GM21737 (cell line): ENCODE data around the gene MECP2.

Experiments used
- ATAC-seq: cut with Tn5 transposase; IDR thresholded peaks from one replicate; pipeline ENCODE4 v1.9.1; 2021; ENCODE audit warnings: mild to moderate bottlenecking, moderate library complexity; ENCODE audit not compliant: unreplicated experiment

The MECP2 gene

DNA sequence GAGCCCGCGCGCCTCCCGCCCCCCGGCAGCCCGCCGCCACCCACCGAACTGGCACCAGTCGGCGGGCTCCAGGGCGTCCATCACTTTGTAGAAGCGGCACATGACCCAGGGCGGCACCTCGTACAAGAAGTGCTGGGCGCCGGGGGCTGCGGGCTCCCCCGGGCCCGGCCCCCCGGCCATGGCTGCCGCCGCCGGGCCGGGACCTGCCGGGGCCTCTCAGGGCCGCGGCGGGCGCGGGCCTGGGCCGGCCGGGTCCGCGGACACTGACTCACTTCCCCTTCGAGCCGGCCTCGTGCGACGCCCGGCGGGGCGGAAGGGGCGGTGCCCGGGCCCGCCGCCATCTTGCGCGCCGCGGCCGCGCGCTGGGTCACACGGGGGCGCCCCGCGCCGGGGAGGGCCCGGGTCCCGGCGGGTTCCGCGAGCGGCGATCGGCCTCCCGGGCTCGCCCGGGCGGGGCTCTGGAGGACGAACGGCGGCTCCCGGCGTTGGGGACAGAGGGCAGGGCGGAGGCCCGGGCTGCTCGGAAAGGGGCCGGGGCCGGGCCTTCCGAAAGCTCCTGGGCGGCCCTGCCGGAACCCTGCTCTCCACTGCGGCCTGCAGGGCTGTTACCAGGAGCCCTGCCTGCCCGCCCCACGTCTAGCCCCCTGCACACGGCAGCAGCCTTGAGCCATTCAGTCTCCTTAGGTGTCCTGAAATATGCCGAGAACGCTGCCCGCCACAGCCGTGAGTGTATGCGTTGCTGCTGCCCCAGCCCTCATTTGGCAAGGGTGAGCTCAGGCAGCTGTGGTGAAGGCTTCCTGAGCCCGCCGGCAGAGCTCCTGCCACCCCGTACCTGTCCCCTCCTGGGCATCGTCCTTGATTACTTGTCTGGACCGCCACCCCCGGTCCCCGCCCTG is 77.6 kb downstream of the MECP2 start, which contains the start of gene IRAK1:
IRAK1 (minus strand) TSS at position 270 of the 896 bp plus-strand sequence; CDS start at position 180, 90 bp downstream.
- peak; percentile 57 for ATAC-seq

GRCh38 chrX:154019061-154019621 is 78.4 kb downstream of the MECP2 start:
- ATAC-seq, result peak; percentile 15

DNA sequence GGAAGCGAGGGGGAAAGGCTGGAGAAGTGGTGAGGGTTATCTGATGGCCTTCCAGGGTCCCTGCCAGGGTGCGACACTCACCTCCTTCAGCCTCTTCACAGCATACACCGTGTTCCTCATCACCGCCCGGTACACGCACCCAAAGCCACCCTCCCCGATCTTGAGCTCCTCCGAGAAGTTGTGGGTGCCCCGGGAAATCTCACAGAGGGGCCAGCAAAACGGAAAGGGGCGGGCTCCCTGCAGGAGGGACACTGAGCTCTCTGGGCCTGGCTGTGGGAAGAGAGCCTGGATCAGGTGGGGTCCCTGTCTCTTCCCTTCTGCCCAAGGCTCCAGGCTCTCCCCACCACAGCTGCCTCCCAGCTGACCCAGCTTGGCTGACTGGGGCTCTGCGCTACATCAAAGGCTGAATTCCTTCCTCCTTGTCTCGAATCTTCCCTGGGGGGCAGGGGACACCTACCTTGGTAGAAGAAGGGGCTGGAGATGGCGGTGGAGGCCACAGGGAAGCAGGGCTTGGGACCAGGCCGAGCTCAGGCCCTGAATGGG is 78.9 kb downstream of the MECP2 start:
- no peak for ATAC-seq

- ATAC-seq, result no peak
These were observed 79.6 kb downstream of the MECP2 start for GRCh38 chrX:154017766-154018517.

GRCh38 chrX:154016366-154017076 is 81.0 kb downstream of the MECP2 start:
- ATAC-seq, result no peak

- ATAC-seq, result no peak
These were observed 81.8 kb downstream of the MECP2 start for GRCh38 chrX:154015581-154016264.

GRCh38 chrX:154014429-154015380 is 82.8 kb downstream of the MECP2 start:
- ATAC-seq, result no peak

DNA sequence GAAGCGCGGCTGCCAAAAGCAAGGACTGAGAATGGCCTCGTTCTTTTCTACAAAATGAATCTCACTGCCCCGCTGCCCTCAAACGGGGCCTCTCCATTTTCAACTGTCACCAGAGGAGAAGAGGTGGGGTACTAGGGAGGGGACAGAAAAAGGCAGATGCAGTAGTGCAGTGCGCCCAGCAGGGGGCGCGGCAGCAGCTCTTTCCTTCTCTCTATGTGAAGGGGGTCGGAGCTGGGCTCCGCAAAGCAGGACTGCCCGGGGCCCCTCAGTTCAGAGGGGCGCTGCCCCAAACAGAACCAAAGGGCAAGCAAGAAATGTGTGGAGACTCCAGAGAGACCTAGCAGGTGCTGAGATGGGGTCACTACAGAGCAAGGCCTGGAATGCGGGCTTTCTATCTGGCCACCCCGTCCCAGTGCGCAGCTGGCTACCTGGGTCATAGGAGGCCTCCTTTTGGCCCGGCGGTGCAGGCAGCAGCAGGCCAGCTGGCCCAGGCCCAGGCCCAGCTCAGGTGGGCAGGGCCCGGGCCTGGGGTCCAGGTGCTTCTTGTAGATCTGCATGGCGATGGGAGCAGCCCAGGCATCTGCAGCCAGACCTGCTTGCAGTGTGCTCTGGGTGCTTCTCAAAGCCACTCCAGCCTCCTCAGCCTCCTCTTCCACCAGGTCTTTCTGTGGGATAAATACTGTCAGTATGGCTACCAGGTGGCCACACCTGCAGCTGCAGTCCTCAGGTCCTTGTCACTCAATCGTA is 83.7 kb downstream of the MECP2 start:
- ATAC-seq, result no peak

DNA sequence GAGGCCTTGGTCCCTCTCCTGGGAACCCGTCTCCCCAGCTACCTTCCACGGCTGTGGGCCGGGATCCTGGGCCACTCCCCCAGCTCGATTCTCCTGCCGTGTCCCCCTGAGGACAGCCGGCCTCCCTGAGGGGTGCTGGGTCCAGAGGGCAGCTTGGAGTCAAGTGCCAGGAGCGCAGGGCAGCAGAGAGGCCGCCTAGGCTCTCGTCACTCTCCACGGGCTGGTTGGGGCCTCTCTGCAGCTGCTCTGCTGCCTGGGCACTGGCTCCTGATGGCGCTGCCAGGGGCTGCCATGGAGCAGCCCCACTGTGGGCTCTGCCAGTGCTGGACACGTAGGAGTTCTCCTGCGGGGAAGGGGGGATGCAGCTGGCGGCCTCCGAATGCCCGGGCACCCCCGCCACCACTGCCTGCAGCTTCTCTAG is 84.5 kb downstream of the MECP2 start:
- no peak for ATAC-seq

DNA sequence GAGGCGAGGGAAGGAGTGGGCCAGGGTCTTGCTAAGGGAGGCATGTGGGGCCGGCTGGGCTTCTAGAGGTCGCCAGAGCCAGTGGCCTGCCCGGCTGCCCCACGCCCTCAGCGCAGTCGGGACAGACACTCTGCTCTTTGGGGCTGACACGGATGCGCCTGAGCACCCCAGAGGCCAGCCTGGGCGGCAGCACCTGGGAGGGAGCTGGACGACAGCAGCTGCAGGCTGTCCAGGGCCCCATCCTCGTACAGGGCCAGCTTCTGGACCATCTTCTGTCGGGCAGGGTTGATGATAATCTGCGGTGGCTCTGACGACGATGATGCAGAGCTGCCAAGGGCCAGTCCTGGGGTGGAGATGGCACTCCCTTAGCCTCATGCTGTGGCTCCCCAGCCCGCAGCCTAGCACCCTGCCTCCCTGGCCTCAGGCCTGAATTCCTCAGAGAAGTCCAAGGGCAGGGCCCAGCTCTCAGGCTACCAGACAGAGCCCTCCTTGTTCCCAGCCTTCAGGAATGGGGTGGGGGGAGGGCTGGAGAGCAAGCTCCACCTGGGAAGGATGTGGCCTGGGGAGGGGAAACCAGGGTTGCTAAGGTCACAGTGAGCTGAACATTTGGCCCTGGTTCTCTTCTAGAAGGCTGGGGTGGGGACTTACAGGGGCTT is 85.1 kb downstream of the MECP2 start:
- no peak for ATAC-seq

- no peak for ATAC-seq
These were observed 85.9 kb downstream of the MECP2 start for GRCh38 chrX:154011376-154012335.

- ATAC-seq, result no peak
These were observed 87.0 kb downstream of the MECP2 start for GRCh38 chrX:154010330-154011087.

DNA sequence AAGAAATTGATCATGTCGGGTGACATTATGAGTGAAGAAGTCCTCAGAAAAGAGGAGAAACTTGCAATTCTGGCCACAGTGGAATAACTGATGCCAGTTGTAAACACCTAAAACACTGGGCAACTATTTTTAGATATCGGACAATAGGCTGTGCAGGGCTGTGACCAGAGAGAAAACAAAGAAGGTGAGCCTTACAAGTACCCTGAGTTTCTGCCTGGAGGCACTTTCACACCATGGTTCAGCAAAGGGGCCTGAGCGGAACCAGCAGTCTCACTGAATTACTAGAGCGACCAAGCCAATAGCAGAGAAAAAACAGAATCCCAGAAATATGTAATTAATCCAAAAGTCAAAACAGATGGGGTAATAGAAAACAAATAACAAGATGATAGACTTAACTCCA is 89.0 kb downstream of the MECP2 start:
- no peak for ATAC-seq

DNA sequence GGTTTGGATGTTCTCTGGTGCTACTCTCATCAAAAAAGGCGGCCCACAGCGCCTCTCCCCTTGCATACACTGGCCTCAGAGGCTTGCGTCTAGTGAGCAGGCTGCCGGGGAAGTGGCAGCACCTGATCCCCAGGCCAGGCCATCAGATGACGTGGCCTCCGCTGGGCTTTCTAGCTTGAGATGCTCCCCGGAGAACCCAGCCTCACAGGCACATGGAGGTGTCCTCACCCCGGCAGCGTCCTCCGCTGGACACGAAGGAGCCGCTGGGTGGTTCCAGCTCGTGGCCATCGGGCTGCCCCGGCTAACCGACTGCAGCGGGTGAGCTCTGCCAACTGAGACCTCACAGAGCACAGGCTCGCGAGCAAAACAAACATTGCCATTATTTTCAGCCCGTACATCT is 90.6 kb downstream of the MECP2 start:
- ATAC-seq, result no peak

DNA sequence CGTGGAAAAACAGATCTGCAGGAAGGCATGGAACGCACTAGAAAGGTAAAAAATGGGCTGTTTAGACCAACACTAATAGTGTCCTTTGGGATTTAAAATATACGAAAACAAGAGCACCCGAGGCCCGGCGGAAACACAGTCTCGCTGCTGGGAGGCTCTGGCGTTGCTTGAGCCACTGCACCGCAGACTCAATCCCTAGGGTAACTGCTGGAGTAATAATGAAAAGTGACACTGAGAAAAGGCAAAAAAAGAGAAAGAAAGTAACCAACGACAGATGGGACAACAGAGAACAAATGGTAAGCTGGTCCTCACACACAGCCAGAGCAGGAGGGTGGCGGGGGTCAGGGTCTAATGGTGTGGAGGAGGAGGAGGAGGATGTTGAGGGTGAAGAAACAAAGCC is 93.2 kb downstream of the MECP2 start:
- ATAC-seq, result no peak

DNA sequence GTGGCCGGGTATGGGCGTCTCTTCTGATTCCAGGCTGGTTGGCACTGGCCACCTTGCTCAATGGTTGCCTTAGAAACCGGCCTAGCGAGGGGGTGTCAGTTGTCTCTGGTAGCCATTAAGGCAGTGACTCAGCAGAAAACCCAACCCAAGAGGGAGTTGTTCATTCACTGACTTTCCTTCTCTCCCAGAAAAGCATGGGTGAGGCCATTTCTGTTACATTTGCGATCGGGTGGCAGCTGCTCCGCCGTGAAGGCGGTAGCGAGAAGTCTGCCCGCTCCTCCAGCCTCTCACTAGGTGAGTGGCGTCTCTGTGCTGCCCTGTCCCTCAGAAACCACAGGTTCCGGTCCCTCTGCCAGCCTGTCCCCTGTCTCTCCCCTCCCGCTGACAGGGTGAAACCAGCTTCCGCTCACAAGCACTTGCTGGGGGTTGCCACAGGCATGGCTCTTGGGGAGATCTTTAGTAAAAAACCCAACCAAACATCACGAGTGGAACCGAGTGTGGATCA is 95.2 kb downstream of the MECP2 start:
- peak; percentile 50 for ATAC-seq
